GM23248 (cell line): ENCODE data around the gene ZNF280C. TPM values are rescaled to one million over a fixed set of nuclear protein-coding genes. Genes with fewer than 3 reads are reported as not detected.

Experiments used
- DNase-seq: peaks from one replicate; pipeline ENCODE4 v3.0.0-alpha.2; 2015
- H2AFZ ChIP-seq: fragments of 200-600 bp; sonication (generic); 2 replicates; pipeline ENCODE4 v1.6.1; 2016; ENCODE audit warnings: antibody characterized with exemption
- H3F3A ChIP-seq: fragments of 200-600 bp; sonication (generic); 2 replicates; pipeline ENCODE4 v1.6.1; 2016; ENCODE audit warnings: mild to moderate bottlenecking, antibody characterized with exemption, mixed run types; ENCODE audit not compliant: insufficient read depth
- H3K27ac ChIP-seq: fragments of 200-600 bp; sonication (generic); 2 replicates; pipeline ENCODE4 v1.5.1; 2016; ENCODE audit warnings: mild to moderate bottlenecking
- H3K27me3 ChIP-seq: fragments of 200-600 bp; sonication (generic); replicated peaks from 2 replicates; pipeline ENCODE4 v1.6.1; 2016; ENCODE audit warnings: mild to moderate bottlenecking; ENCODE audit not compliant: insufficient read depth
- H3K36me3 ChIP-seq: fragments of 200-600 bp; sonication (generic); 2 replicates; pipeline ENCODE4 v1.6.1; 2016; ENCODE audit warnings: low read depth, mild to moderate bottlenecking
- H3K4me1 ChIP-seq: fragments of 200-600 bp; sonication (generic); 2 replicates; pipeline ENCODE4 v1.6.1; 2016; ENCODE audit warnings: mild to moderate bottlenecking; ENCODE audit not compliant: insufficient read depth
- H3K4me2 ChIP-seq: fragments of 200-600 bp; sonication (generic); one replicate; pipeline ENCODE4 v1.6.1; 2016; ENCODE audit warnings: mild to moderate bottlenecking; ENCODE audit not compliant: unreplicated experiment
- H3K4me3 ChIP-seq: fragments of 200-600 bp; sonication (generic); 2 replicates; pipeline ENCODE4 v1.5.1; 2016; ENCODE audit warnings: mild to moderate bottlenecking
- H3K79me2 ChIP-seq: fragments of 200-600 bp; sonication (generic); 2 replicates; pipeline ENCODE4 v1.6.1; 2016; ENCODE audit warnings: mild to moderate bottlenecking; ENCODE audit not compliant: insufficient read depth
- H3K9ac ChIP-seq: fragments of 200-600 bp; sonication (generic); 2 replicates; pipeline ENCODE4 v1.6.1; 2016; ENCODE audit warnings: mild to moderate bottlenecking
- H3K9me2 ChIP-seq: fragments of 200-600 bp; sonication (generic); 2 replicates; pipeline ENCODE4 v1.6.1; 2016; ENCODE audit warnings: mixed run types, mild to moderate bottlenecking, moderate library complexity; ENCODE audit not compliant: insufficient read depth
- H3K9me3 ChIP-seq: fragments of 200-600 bp; sonication (generic); one replicate; pipeline ENCODE4 v1.6.1; 2017; ENCODE audit warnings: low read depth
- H4K20me1 ChIP-seq: fragments of 200-600 bp; sonication (generic); 2 replicates; pipeline ENCODE4 v1.6.0; 2016; ENCODE audit not compliant: insufficient read depth
- EZH2 ChIP-seq: fragments of 200-600 bp; sonication (generic); IDR thresholded peaks from 2 replicates; pipeline ENCODE4 v1.6.1; 2018; ENCODE audit warnings: antibody characterized with exemption, mild to moderate bottlenecking; ENCODE audit not compliant: insufficient read depth, poor library complexity, severe bottlenecking
- EZH2phosphoT487 ChIP-seq: fragments of 200-600 bp; sonication (generic); IDR thresholded peaks from 2 replicates; pipeline ENCODE4 v1.6.1; 2018; ENCODE audit warnings: antibody characterized with exemption, moderate library complexity, mild to moderate bottlenecking, low read depth; ENCODE audit not compliant: insufficient read depth
- WGBS, 2 experiments: methylation state at CpG; one replicate each; pipeline ENCODE4 v1.1.6; 2015 to 2017; ENCODE audit warnings: low lambda C conversion rate in 2 of 2, low coverage in 1 of 2; ENCODE audit errors: missing lambda C conversion rate in 2 of 2; 5-methylcytosine and 5-hydroxymethylcytosine counted together
- in situ Hi-C: fragments of 300-500 bp; cut with MboI; formaldehyde crosslinking; loops from 2 replicates; pipeline ENCODE4 v1.15.0; 2020
- polyA plus RNA-seq: library from polyadenylated mRNA; unstranded; fragments of >200 nt; fragmentation: Nextera tagmentation; extraction: Ambion mirVana; gene quantifications from 2 replicates; pipeline ENCODE4 v1.2.1, GENCODE V29; 2016
- total RNA-seq: library from RNA; depleted of rRNA; stranded (reverse); fragments of >200 nt; shearing (Covaris generic); gene quantifications from 2 replicates; pipeline ENCODE4 v1.2.3, GENCODE V29; 2014

ZNF280C gene
- total and polyA plus RNA-seq, 2 experiments from 2014 or later: 2.0 to 3.4 TPM

DNA sequence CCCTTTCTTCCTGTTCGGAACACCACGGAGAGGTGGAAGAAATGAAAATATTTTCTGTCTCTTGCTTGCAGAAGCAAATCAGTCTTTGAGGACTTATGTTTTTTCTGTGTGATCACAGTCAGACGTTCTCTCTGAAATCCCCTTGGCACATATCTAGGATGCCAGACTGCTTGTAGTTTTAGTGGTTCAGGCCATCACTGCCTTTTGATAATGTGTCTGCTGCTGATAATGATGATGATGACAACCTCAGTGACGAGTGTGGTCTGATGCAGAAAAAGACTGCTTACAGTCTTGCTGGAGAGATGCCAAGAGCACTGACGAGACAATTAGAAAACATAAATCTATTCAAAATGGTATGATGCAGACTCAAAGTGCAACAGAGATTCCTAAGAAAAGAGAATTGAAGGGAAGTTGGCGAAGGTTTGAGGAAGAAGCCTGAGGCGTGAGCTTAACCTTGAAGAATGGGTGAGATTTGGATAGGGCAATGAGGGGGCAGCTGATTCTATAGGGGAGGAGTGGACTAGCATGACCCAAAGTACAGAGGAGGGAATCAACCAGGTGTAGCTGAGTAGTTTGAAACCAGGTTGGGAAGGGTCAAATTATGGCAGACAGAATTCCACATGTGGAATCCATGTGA is 89.0 kb downstream of the ZNF280C start:
- Histone ChIP-seq H4K20me1 (no peaks in the 10 kb centered on the region), H3K4me2 (no peak overlapping the region), H2AFZ (no peak overlapping the region), H3K27me3 (no peaks in the 10 kb centered on the region), H3K9me3 (no peaks in the 10 kb centered on the region), H3K27ac (no peak overlapping the region), H3K9me2 (no peaks in the 10 kb centered on the region), H3K36me3 (no peaks in the 10 kb centered on the region), H3K4me3 (no peak overlapping the region), H3F3A (no peaks in the 10 kb centered on the region), H3K79me2 (no peaks in the 10 kb centered on the region), H3K9ac (no peak overlapping the region), H3K4me1 (peaks cover under 1% of the 10 kb centered on the region; the same call in 1 of the 2 replicates)
- TF ChIP-seq EZH2 (no peak), EZH2phosphoT487 (no peak)
- in situ Hi-C loops: loop anchor here (25.0 kb wide), 1 partner anchor 242 kb away; no protein-coding TSS in a partner anchor
- 54 to 55% methylated on average over 7 of the region's 7 CpGs for WGBS, 2 experiments
- peak; percentile 25 for DNase-seq

DNA sequence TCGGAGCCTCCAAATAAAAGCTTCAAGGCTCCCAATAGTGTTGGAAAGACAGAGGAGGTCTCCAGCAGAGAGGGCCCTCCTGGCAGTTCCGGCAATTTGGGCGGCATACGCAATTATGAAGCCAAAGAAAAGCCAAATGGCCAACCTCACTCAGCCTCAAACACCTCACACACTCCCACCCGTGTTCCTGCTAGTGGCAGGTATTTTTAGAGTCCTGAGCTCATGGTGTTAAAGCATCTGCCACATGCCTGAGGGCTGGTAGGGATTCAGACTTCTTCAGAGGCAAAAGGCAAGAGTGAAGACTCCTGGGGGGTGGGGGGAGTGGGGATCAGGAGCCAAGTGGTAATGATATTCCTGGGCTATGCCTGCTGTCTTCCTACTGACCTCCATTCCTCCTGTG is 89.5 kb downstream of the ZNF280C start:
- H3K9me3 ChIP-seq: no peaks in the 10 kb centered on the region
- TF ChIP-seq EZH2phosphoT487 (no peak), EZH2 (no peak)
- 37% methylated on average over 5 of the region's 5 CpGs for WGBS, 2 experiments
- no peak overlapping the region for H3K4me3 ChIP-seq
- in situ Hi-C loops: loop anchor here (25.0 kb wide), 1 partner anchor 242 kb away; no protein-coding TSS in a partner anchor
- no peak overlapping the region for H3K9ac ChIP-seq
- no peaks in the 10 kb centered on the region for H3K79me2 ChIP-seq
- no peak for DNase-seq
- no peaks in the 10 kb centered on the region for H3K27me3 ChIP-seq
- no peaks in the 10 kb centered on the region for H3K36me3 ChIP-seq
- H3K9me2 ChIP-seq: no peaks in the 10 kb centered on the region
- no peaks in the 10 kb centered on the region for H4K20me1 ChIP-seq
- H3K27ac ChIP-seq: no peak overlapping the region
- no peaks in the 10 kb centered on the region for H3F3A ChIP-seq
- peaks cover 6% of the 10 kb centered on the region for H3K4me1 ChIP-seq
- H2AFZ ChIP-seq: no peak overlapping the region
- no peak overlapping the region for H3K4me2 ChIP-seq

DNA sequence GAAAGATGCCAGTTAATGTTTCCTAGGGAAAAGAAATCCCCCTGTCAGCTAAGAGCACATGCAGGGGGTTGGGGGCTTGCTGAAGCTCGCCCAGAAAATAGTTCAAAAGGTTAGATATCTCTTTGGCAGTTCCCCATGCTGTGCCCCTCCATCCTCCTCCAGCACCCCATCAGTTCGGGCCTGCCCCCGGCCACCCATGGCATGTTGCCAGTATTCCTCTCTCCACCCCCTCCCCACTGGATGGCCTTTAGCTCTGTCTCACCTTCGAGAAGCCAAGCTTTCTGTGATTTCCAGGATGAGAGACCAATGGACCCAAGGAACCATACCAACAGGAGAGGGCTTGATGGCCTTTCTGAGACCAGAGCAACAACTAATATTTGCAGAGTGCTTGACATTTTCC is 91.8 kb downstream of the ZNF280C start:
- no peak for TF ChIP-seq EZH2phosphoT487
- no peak for TF ChIP-seq EZH2
- Histone ChIP-seq H3K36me3 (no peaks in the 10 kb centered on the region), H2AFZ (no peak overlapping the region), H3F3A (peaks cover 15% of the 10 kb centered on the region), H3K4me3 (no peak overlapping the region), H3K4me2 (no peak overlapping the region), H3K27ac (no peak overlapping the region), H3K9ac (no peak overlapping the region), H4K20me1 (no peaks in the 10 kb centered on the region), H3K4me1 (peaks cover 17% of the 10 kb centered on the region), H3K9me2 (no peaks in the 10 kb centered on the region), H3K27me3 (no peaks in the 10 kb centered on the region), H3K9me3 (no peaks in the 10 kb centered on the region), H3K79me2 (no peaks in the 10 kb centered on the region)
- no peak for DNase-seq
- 71 to 100% methylated on average over 2 to 4 of the region's 4 CpGs for WGBS, 2 experiments
- in situ Hi-C loops: loop anchor here (25.0 kb wide), 1 partner anchor 240 kb away; no protein-coding TSS in a partner anchor

DNA sequence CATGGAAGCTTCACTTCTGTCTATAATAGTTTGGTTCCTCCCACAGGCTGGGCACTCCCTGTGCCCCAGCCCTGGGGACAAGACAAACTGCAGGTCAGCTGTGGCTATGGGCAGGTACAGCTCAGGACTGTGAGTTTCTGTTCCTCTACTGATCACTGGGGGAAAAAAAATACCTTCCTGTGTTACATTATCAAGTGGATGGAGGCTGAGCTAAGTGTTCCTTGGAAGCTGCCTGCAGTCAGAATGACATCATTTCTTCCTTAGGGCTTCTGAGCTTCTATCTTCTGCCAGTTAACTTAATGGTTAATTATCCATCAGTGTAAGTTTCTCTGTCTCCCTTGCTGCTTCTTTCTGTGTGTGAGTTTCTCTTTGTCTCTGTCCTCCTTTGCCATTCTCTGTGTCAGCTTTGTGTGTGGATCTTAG is 92.3 kb downstream of the ZNF280C start:
- in situ Hi-C loops: loop anchor here (25.0 kb wide), 1 partner anchor 239 kb away; no protein-coding TSS in a partner anchor

GRCh38 chrX:130174937-130175336 is 93.8 kb downstream of the ZNF280C start:
- in situ Hi-C loops: loop anchor here (25.0 kb wide), 1 partner anchor 238 kb away; no protein-coding TSS in a partner anchor
- Histone ChIP-seq H2AFZ (no peak overlapping the region), H4K20me1 (no peaks in the 10 kb centered on the region), H3K9ac (no peak overlapping the region), H3K36me3 (no peaks in the 10 kb centered on the region), H3K27me3 (no peaks in the 10 kb centered on the region), H3F3A (peaks cover 15% of the 10 kb centered on the region), H3K4me1 (peaks cover 17% of the 10 kb centered on the region), H3K27ac (no peak overlapping the region), H3K4me3 (no peak overlapping the region), H3K79me2 (no peaks in the 10 kb centered on the region), H3K9me2 (no peaks in the 10 kb centered on the region), H3K9me3 (no peaks in the 10 kb centered on the region), H3K4me2 (no peak overlapping the region)
- no peak for TF ChIP-seq EZH2
- no peak for TF ChIP-seq EZH2phosphoT487
- WGBS, 2 experiments: 100% methylated on average over 2 of the region's 2 CpGs
- no peak for DNase-seq

More for the DNA sequence above, 92.3 kb downstream of the ZNF280C start:
- Histone ChIP-seq H3K36me3 (no peaks in the 10 kb centered on the region), H3K4me2 (no peak overlapping the region), H3K27me3 (no peaks in the 10 kb centered on the region), H3K4me1 (peaks cover 17% of the 10 kb centered on the region), H2AFZ (no peak overlapping the region), H3K79me2 (no peaks in the 10 kb centered on the region), H3K9me2 (no peaks in the 10 kb centered on the region), H3F3A (peaks cover 15% of the 10 kb centered on the region), H3K9me3 (no peaks in the 10 kb centered on the region), H4K20me1 (no peaks in the 10 kb centered on the region), H3K27ac (no peak overlapping the region), H3K4me3 (no peak overlapping the region), H3K9ac (no peak overlapping the region)
- TF ChIP-seq EZH2phosphoT487 (no peak), EZH2 (no peak)
- peak; percentile 44 for DNase-seq
